H1 (cell line): ENCODE results near the gene HGD. TPM values are rescaled to one million over a fixed set of nuclear protein-coding genes. Genes with fewer than 3 reads are reported as not detected.

ENCODE experiments used
- CTCF ChIA-PET: fragments of 300-600 bp; sonication (Branson Sonifier 250); formaldehyde crosslinking; loops from one replicate; lab custom pipeline; 2021; ENCODE audit not compliant: partially characterized antibody; lab: Charles Lee
- POLR2A ChIA-PET: fragments of 300-600 bp; sonication (Branson Sonifier 250); formaldehyde crosslinking; loops from one replicate; lab custom pipeline; 2021; ENCODE audit warnings: inconsistent platforms; ENCODE audit not compliant: partially characterized antibody; lab: Charles Lee
- DNase-seq, 2 experiments: peaks; one replicate each; pipeline versions ENCODE4 v3.0.0 to v3.0.0-alpha.2; 2010 to 2022; ENCODE audit warnings: low spot score in 2 of 2, low read depth in 1 of 2, mixed read lengths in 1 of 2
- FAIRE-seq: peaks from 2 replicates; lab custom pipeline; 2011; peaks lifted over from hg19 to GRCh38; lab: Jason Lieb, UNC
- H2AFZ ChIP-seq: 2 replicates; pipeline ENCODE4 v1.8.1; 2012; ENCODE audit warnings: low read length, inconsistent platforms
- H2AK5ac ChIP-seq: 2 replicates; pipeline ENCODE4 v1.6.1; 2013; ENCODE audit warnings: low read depth, low read length
- H2BK120ac ChIP-seq: replicated peaks from 2 replicates; pipeline ENCODE3; 2013; ENCODE audit warnings: low read depth, low read length, inconsistent platforms
- H2BK12ac ChIP-seq: 2 replicates; pipeline ENCODE4 v1.6.1; 2013; ENCODE audit warnings: low read depth, low read length
- H2BK15ac ChIP-seq: 2 replicates; pipeline ENCODE4 v1.6.1; 2013; ENCODE audit warnings: low read length
- H2BK20ac ChIP-seq: 2 replicates; pipeline ENCODE4 v1.6.1; 2013; ENCODE audit warnings: low read length
- H2BK5ac ChIP-seq: 2 replicates; pipeline ENCODE4 v1.6.1; 2013; ENCODE audit warnings: low read depth, low read length
- H3K14ac ChIP-seq: 2 replicates; pipeline ENCODE4 v1.6.1; 2013; ENCODE audit warnings: inconsistent platforms; ENCODE audit not compliant: insufficient read length
- H3K18ac ChIP-seq: 2 replicates; pipeline ENCODE4 v1.6.1; 2013; ENCODE audit warnings: low read length; ENCODE audit errors: extremely low read depth
- H3K23ac ChIP-seq: 2 replicates; pipeline ENCODE4 v1.6.1; 2013; ENCODE audit warnings: inconsistent platforms; ENCODE audit not compliant: insufficient read length
- H3K23me2 ChIP-seq: 2 replicates; pipeline ENCODE4 v1.6.1; 2013; ENCODE audit warnings: low read depth, low read length
- H3K27ac ChIP-seq: 2 replicates; pipeline ENCODE4 v1.6.1; 2011; ENCODE audit warnings: low read depth, low read length, inconsistent platforms
- H3K27me3 ChIP-seq, 4 experiments: replicated peaks in 1 of 4; 1 replicate in 1 of 4; 2 replicates in 3 of 4; pipeline versions ENCODE4 v1.6.1 to v1.8.1; 2011 to 2013; ENCODE audit warnings: low read length in 3 of 4, mild to moderate bottlenecking in 3 of 4, inconsistent platforms in 2 of 4, mixed read lengths in 2 of 4, moderate library complexity in 1 of 4; ENCODE audit not compliant: control insufficient read depth in 3 of 4, insufficient read depth in 3 of 4; ENCODE audit errors: extremely low read depth in 1 of 4
- H3K36me3 ChIP-seq, 4 experiments: 2 replicates each; pipeline versions ENCODE4 v1.6.1 to v1.8.1; 2011 to 2013; ENCODE audit warnings: mild to moderate bottlenecking in 4 of 4, low read length in 3 of 4, moderate library complexity in 2 of 4, control low read depth in 1 of 4, inconsistent platforms in 1 of 4; ENCODE audit not compliant: insufficient read depth in 4 of 4, control insufficient read depth in 2 of 4
- H3K4ac ChIP-seq: replicated peaks from 2 replicates; pipeline ENCODE3; 2013; ENCODE audit warnings: low read length, low read depth, mixed read lengths, inconsistent platforms; ENCODE audit not compliant: insufficient read length
- H3K4me1 ChIP-seq, 4 experiments: replicated peaks in 1 of 4; 1 replicate in 1 of 4; 2 replicates in 3 of 4; pipeline versions ENCODE4 v1.6.1 to v1.8.1; 2011 to 2013; ENCODE audit warnings: low read length in 3 of 4, inconsistent platforms in 2 of 4, mixed read lengths in 1 of 4; ENCODE audit not compliant: insufficient read depth in 4 of 4, control insufficient read depth in 3 of 4
- H3K4me2 ChIP-seq, 2 experiments: 2 replicates each; pipeline versions ENCODE4 v1.6.1 to v1.8.1; 2011 to 2013; ENCODE audit warnings: low read depth in 2 of 2, low read length in 2 of 2, control low read depth in 1 of 2, inconsistent platforms in 1 of 2, mild to moderate bottlenecking in 1 of 2; ENCODE audit not compliant: insufficient read depth in 1 of 2
- H3K4me3 ChIP-seq, 4 experiments: fragments of 200-600, 300-600 bp in 1 of 4; sonication (generic), shearing (Covaris generic), sonication (Bioruptor Twin) in 1 of 4; 2 replicates each; pipeline versions ENCODE4 v1.5.1 to v1.8.1; 2011 to 2016; ENCODE audit warnings: low read length in 4 of 4, low read depth in 3 of 4, control low read depth in 2 of 4, inconsistent platforms in 2 of 4, mild to moderate bottlenecking in 2 of 4, mixed read lengths in 1 of 4, moderate library complexity in 1 of 4; ENCODE audit not compliant: insufficient read depth in 2 of 4; ENCODE audit errors: extremely low read depth in 1 of 4
- H3K56ac ChIP-seq: replicated peaks from 2 replicates; pipeline ENCODE3; 2013; ENCODE audit warnings: low read depth, mild to moderate bottlenecking, mixed read lengths, low read length, inconsistent platforms; ENCODE audit not compliant: insufficient read length
- H3K79me1 ChIP-seq: 2 replicates; pipeline ENCODE4 v1.6.1; 2013; ENCODE audit warnings: low read depth, low read length, control low read depth
- H3K79me2 ChIP-seq, 2 experiments: 2 replicates each; pipeline versions ENCODE4 v1.6.1 to v1.8.1; 2012 to 2013; ENCODE audit warnings: low read length in 2 of 2, mild to moderate bottlenecking in 2 of 2, inconsistent platforms in 1 of 2; ENCODE audit not compliant: insufficient read depth in 2 of 2, control insufficient read depth in 1 of 2
- H3K9ac ChIP-seq, 4 experiments: replicated peaks in 1 of 4; 1 replicate in 1 of 4; 2 replicates in 3 of 4; pipeline versions ENCODE4 v1.6.1 to v1.8.1; 2011 to 2013; ENCODE audit warnings: low read depth in 3 of 4, low read length in 3 of 4, control low read depth in 2 of 4, mild to moderate bottlenecking in 2 of 4, moderate library complexity in 2 of 4, inconsistent platforms in 1 of 4; ENCODE audit errors: extremely low read depth in 1 of 4
- H3K9me3 ChIP-seq, 2 experiments: 2 replicates each; pipeline versions ENCODE4 v1.6.1 to v1.8.1; 2012 to 2013; ENCODE audit warnings: mild to moderate bottlenecking in 2 of 2, moderate library complexity in 2 of 2, control low read depth in 1 of 2, inconsistent platforms in 1 of 2, low read depth in 1 of 2, low read length in 1 of 2, mixed read lengths in 1 of 2; ENCODE audit not compliant: insufficient read depth in 2 of 2
- H4K20me1 ChIP-seq, 2 experiments: replicated peaks in 1 of 2; 2 replicates each; pipeline versions ENCODE3 to v1.8.1; 2011 to 2013; ENCODE audit warnings: inconsistent platforms in 2 of 2, low read length in 2 of 2, mild to moderate bottlenecking in 1 of 2; ENCODE audit not compliant: insufficient read depth in 2 of 2, control insufficient read depth in 1 of 2
- H4K5ac ChIP-seq: 2 replicates; pipeline ENCODE4 v1.6.1; 2013; ENCODE audit warnings: low read length, low read depth, mixed read lengths, inconsistent platforms; ENCODE audit not compliant: insufficient read length
- H4K8ac ChIP-seq: 2 replicates; pipeline ENCODE4 v1.8.0; 2013; ENCODE audit warnings: mild to moderate bottlenecking, moderate library complexity, low read length, inconsistent platforms; ENCODE audit not compliant: insufficient read depth; ENCODE audit errors: extremely low read depth
- H4K91ac ChIP-seq: replicated peaks from 2 replicates; pipeline ENCODE3; 2013; ENCODE audit warnings: low read length, mixed read lengths, inconsistent platforms; ENCODE audit not compliant: insufficient read length
- CBX5 ChIP-seq: fragments of 300-800, 300-1000 bp; sonication (generic); IDR thresholded peaks from 2 replicates; pipeline ENCODE4 v1.7.1; 2016; ENCODE audit warnings: antibody characterized with exemption, low read length, low read depth
- CHD1 ChIP-seq: IDR thresholded peaks from 2 replicates; pipeline ENCODE4 v1.6.1; 2012; ENCODE audit warnings: low read depth, low read length, improper control_type of control experiment
- CREB1 ChIP-seq: IDR thresholded peaks from 2 replicates; pipeline ENCODE4 v1.6.1; 2012; ENCODE audit warnings: inconsistent platforms
- FOSL1 ChIP-seq: IDR thresholded peaks from 2 replicates; pipeline ENCODE4 v1.6.1; 2011; ENCODE audit warnings: mild to moderate bottlenecking, low read depth, low read length, moderate library complexity; ENCODE audit not compliant: insufficient read depth
- GTF2F1 ChIP-seq: IDR thresholded peaks from 2 replicates; pipeline ENCODE4 v1.6.1; 2012; ENCODE audit warnings: low read depth, low read length, improper control_type of control experiment, borderline replicate concordance
- JUN ChIP-seq: IDR thresholded peaks from 2 replicates; pipeline ENCODE4 v1.6.1; 2011; ENCODE audit warnings: low read depth, mild to moderate bottlenecking, improper control_type of control experiment, low read length
- RAD21 ChIP-seq, 2 experiments: IDR thresholded peaks in 1 of 2; conservative IDR thresholded peaks in 1 of 2; 2 replicates each; pipeline ENCODE4 v1.6.1; 2011; ENCODE audit warnings: low read depth in 2 of 2, low read length in 2 of 2, improper control_type of control experiment in 1 of 2, inconsistent platforms in 1 of 2, mild to moderate bottlenecking in 1 of 2, moderate library complexity in 1 of 2
- SAP30 ChIP-seq: fragments of 300-600 bp; sonication (generic); IDR thresholded peaks from 2 replicates; pipeline ENCODE4 v1.7.1; 2012; ENCODE audit warnings: low read length, moderate library complexity, mild to moderate bottlenecking, inconsistent platforms; ENCODE audit not compliant: insufficient read depth, insufficient replicate concordance
- SIRT6 ChIP-seq: IDR thresholded peaks from one replicate; pipeline ENCODE4 v1.7.1; 2012; ENCODE audit warnings: low read length, inconsistent platforms
- SP1 ChIP-seq: IDR thresholded peaks from 2 replicates; pipeline ENCODE4 v1.6.1; 2011; ENCODE audit warnings: low read depth, low read length
- SP2 ChIP-seq: IDR thresholded peaks from 2 replicates; pipeline ENCODE4 v1.6.1; 2012; ENCODE audit warnings: mild to moderate bottlenecking, low read length, inconsistent platforms
- SP4 ChIP-seq: IDR thresholded peaks from 2 replicates; pipeline ENCODE4 v1.6.1; 2012; ENCODE audit warnings: low read length, inconsistent platforms
- SRF ChIP-seq: IDR thresholded peaks from 2 replicates; pipeline ENCODE4 v1.6.1; 2011; ENCODE audit warnings: mild to moderate bottlenecking, low read depth, low read length, moderate library complexity
- TCF12 ChIP-seq: IDR thresholded peaks from 2 replicates; pipeline ENCODE4 v1.6.1; 2011; ENCODE audit warnings: low read depth, mild to moderate bottlenecking, low read length
- TEAD4 ChIP-seq: IDR thresholded peaks from 2 replicates; pipeline ENCODE4 v1.6.1; 2012; ENCODE audit warnings: low read depth, low read length, inconsistent platforms, mixed read lengths
- WGBS, 2 experiments: shearing (Covaris generic) in 1 of 2; methylation state at CpG; one replicate each; pipeline versions ENCODE4 v1.1.6 to v1.1.7; 2013 to 2015; ENCODE audit warnings: low lambda C conversion rate in 2 of 2, mixed read lengths in 2 of 2, inconsistent platforms in 1 of 2, low coverage in 1 of 2, missing lambda C conversion rate in 1 of 2; ENCODE audit not compliant: insufficient replicate concordance in 2 of 2, insufficient coverage in 1 of 2, insufficient read length in 1 of 2; ENCODE audit errors: extremely low coverage in 1 of 2, missing lambda C conversion rate in 1 of 2; 5-methylcytosine and 5-hydroxymethylcytosine counted together
- polyA plus RNA-seq, 7 experiments: library from polyadenylated mRNA; depleted of rRNA in 3 of 7; stranded (reverse) in 5 of 7; unstranded in 2 of 7; fragments of >200 nt in 5 of 7; fragments of 200-250 nt in 2 of 7; gene quantifications; 1 replicate in 5 of 7; 2 replicates in 1 of 7; 4 replicates in 1 of 7; pipeline versions ENCODE4 v1.2.1 to v1.2.3, GENCODE V29; 2011 to 2013; ENCODE audit warnings: missing spikeins in 2 of 7, mixed read lengths in 2 of 7
- total RNA-seq: library from RNA; stranded (reverse); fragmentation: NEBNext Ultra II Directional; extraction: Animal tissue kit (Norgen Biotek cat#: 25700); gene quantifications from 2 replicates; pipeline ENCODE4 v1.2.1, GENCODE V29; 2021

HGD gene
- total and polyA plus RNA-seq, 2 of the 8 experiments (the other 6 are each of a cell fraction or from before 2014, with no cell fraction given) = 0.11 TPM; not detected in 1

DNA sequence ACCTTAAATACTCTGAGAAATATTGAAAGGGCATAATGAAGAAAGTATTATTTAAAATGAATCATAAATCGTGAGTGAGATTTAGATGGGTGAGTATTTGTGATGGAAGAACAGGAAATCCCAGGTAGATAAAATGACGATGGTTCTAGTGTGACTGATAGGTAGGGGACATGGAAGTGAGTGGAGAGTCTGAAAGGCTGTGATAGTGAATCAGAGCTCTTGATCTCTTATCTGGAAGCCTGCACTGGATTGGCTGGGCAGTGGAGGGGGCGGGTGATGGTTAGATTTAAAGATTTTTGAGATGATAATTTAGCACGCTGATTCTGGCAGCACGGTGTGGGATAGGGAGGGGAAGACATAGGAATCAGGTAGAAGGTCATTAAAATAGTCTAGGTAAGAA, 20.1 kb downstream of the HGD start:
- ChIA-PET POLR2A (no interaction called here), CTCF (interaction anchor here (0.7 kb wide), 1 partner anchor 14 kb away, joined by 3 read pairs; no protein-coding TSS in a partner anchor)
- peaks cover 8 to 10% of the 10 kb centered on the region in 2 experiments; a peak in 3 of 4 replicates for H3K9me3 ChIP-seq
- no peak overlapping the region for H3K4ac ChIP-seq
- H2BK20ac ChIP-seq = no peak overlapping the region
- H3K79me1 ChIP-seq = no peaks in the 10 kb centered on the region
- no peaks in the 10 kb centered on the region for H3K23me2 ChIP-seq
- H3K4me1 ChIP-seq = no peaks in the 10 kb centered on the region
- no peak overlapping the region for H3K4me2 ChIP-seq
- no peak overlapping the region for H2AK5ac ChIP-seq
- no peak overlapping the region for H3K18ac ChIP-seq
- H4K5ac ChIP-seq = no peak overlapping the region
- no peak overlapping the region for H2BK12ac ChIP-seq
- no peak overlapping the region for H2AFZ ChIP-seq
- FAIRE-seq (no peak), DNase-seq (no peak)
- H2BK5ac ChIP-seq = no peak overlapping the region
- 0 to 72% methylated on average over 1 to 5 of the region's 5 CpGs for WGBS, 2 experiments
- no peak overlapping the region for H4K91ac ChIP-seq
- H4K20me1 ChIP-seq = no peaks in the 10 kb centered on the region
- no peak overlapping the region for H3K27ac ChIP-seq
- no peaks in the 10 kb centered on the region; a peak in 1 of 8 replicates for H3K36me3 ChIP-seq
- H2BK15ac ChIP-seq = no peak overlapping the region
- no peaks in the 10 kb centered on the region for H3K27me3 ChIP-seq
- H3K4me3 ChIP-seq = no peak overlapping the region
- TF ChIP-seq TEAD4 (no peak), SAP30 (no peak), SP1 (no peak), SIRT6 (no peak), TCF12 (no peak), JUN (no peak), CHD1 (no peak), CREB1 (no peak), SP2 (no peak), GTF2F1 (no peak), CBX5 (no peak), FOSL1 (no peak), SP4 (no peak), SRF (no peak), RAD21 (IDR thresholded peaks at IDR 0.05 in 1 of 2, conservative IDR thresholded peaks at IDR 0.05 in 1 of 2; ENCODE audit: low read depth in 2 of 2, low read length in 2 of 2) (no peak)
- no peak overlapping the region for H3K56ac ChIP-seq
- no peak overlapping the region for H3K23ac ChIP-seq
- no peak overlapping the region for H2BK120ac ChIP-seq
- H3K14ac ChIP-seq = no peak overlapping the region
- H3K79me2 ChIP-seq = no peaks in the 10 kb centered on the region
- no peak overlapping the region for H4K8ac ChIP-seq
- no peak overlapping the region for H3K9ac ChIP-seq
